Peyer's patch (tissue), 4 donors: Measurements from ENCODE around the gene HOXD9. TPM values are rescaled to one million over a fixed set of nuclear protein-coding genes. Genes with fewer than 3 reads are reported as not detected.
A peak's percentile ranks its signal among the peaks of the same experiment; 100 is the strongest.

Experiments
- DNase-seq, 3 donors: peaks; one replicate each; pipeline ENCODE4 v3.0.0-alpha.2; 2017 to 2019
- H3K27ac ChIP-seq, 4 donors: fragments of 200-600 bp; sonication (generic); one replicate each; pipeline ENCODE4 v1.5.1; 2016 to 2019
- H3K27me3 ChIP-seq, 2 donors: fragments of 200-600 bp; sonication (generic); one replicate each; pipeline ENCODE4 v1.5.1; 2019
- H3K36me3 ChIP-seq, 3 donors: fragments of 200-600 bp; sonication (generic); one replicate each; pipeline ENCODE4 v1.5.1; 2016 to 2019
- H3K4me1 ChIP-seq, 4 donors: fragments of 200-600 bp; sonication (generic); one replicate each; pipeline ENCODE4 v1.5.1; 2016 to 2019
- H3K4me3 ChIP-seq, 4 donors: fragments of 200-600 bp; sonication (generic); 1 replicate in 3 of 4; 2 replicates in 1 of 4; pipeline ENCODE4 v1.5.1; 2016 to 2019; ENCODE audit warnings: mild to moderate bottlenecking in 1 of 4
- H3K9me3 ChIP-seq, 4 donors: fragments of 200-600 bp; sonication (generic); one replicate each; pipeline ENCODE4 v1.5.1; 2016 to 2019; ENCODE audit warnings: mild to moderate bottlenecking in 1 of 4
- POLR2A ChIP-seq, 2 donors: fragments of 450-650 bp; IDR thresholded peaks; one replicate each; pipeline ENCODE4 v1.5.1; 2017; ENCODE audit warnings: antibody characterized with exemption in 2 of 2, mild to moderate bottlenecking in 2 of 2, moderate library complexity in 2 of 2
- total RNA-seq, 4 donors: library from RNA; depleted of rRNA; stranded (reverse); fragments of >200 nt; gene quantifications; one replicate each; pipeline ENCODE4 v1.1.0, GENCODE V29; 2016
- TF ChIP-seq, protein P1 (sequence below), 6 experiments: fragments of 450-650 bp in 4 of 6; fragments of 200-600 bp in 2 of 6; sonication (generic) in 1 of 6; IDR thresholded peaks; one replicate each; pipeline ENCODE4 v1.5.1; 2017 to 2019; ENCODE audit warnings: antibody characterized with exemption in 6 of 6, mild to moderate bottlenecking in 3 of 6, moderate library complexity in 1 of 6

Gene HOXD9
- total RNA-seq, 4 donors from 2014 or later: 0.70 TPM; not detected in 3

DNA sequence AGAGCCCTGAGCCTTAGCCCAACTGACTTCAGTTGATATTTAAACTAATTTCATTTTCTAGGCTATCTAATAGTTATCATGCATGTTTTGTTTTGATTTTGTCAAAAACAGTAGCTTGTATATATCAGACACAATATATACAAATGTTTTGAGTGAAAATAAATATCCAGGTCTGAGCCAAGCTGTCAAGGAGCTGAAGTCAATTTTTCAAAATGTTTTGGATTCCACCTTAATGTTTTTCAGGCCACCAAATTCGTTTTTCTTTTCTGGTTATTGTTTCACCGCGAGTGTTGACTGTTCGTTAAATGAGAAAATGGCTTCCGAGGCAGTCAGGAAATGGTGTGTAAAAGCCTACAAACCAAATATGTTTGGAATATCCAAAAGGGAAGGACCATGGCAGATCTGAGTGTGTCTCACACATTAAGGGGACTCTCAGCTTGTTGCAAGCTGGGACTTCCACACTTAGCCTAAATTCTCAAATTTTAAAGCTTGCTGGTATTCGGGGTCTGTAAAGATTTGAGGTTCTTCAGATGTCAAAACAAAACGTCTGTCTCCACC, 20.1 kb upstream of the HOXD9 start:
- no peak for DNase-seq
- Histone ChIP-seq H3K4me1 (peaks cover 0 to 29% (median 0%) of the 10 kb centered on the region in 4 donors), H3K27ac (no peak overlapping the region), H3K27me3 (peaks cover 0 to 90% of the 10 kb centered on the region in 2 donors), H3K4me3 (no peak overlapping the region), H3K36me3 (no peaks in the 10 kb centered on the region), H3K9me3 (peaks cover 0 to 5% (median 0%) of the 10 kb centered on the region in 4 donors)
- TF ChIP-seq, protein P1, sequence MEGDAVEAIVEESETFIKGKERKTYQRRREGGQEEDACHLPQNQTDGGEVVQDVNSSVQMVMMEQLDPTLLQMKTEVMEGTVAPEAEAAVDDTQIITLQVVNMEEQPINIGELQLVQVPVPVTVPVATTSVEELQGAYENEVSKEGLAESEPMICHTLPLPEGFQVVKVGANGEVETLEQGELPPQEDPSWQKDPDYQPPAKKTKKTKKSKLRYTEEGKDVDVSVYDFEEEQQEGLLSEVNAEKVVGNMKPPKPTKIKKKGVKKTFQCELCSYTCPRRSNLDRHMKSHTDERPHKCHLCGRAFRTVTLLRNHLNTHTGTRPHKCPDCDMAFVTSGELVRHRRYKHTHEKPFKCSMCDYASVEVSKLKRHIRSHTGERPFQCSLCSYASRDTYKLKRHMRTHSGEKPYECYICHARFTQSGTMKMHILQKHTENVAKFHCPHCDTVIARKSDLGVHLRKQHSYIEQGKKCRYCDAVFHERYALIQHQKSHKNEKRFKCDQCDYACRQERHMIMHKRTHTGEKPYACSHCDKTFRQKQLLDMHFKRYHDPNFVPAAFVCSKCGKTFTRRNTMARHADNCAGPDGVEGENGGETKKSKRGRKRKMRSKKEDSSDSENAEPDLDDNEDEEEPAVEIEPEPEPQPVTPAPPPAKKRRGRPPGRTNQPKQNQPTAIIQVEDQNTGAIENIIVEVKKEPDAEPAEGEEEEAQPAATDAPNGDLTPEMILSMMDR (IDR thresholded peaks at IDR 0.05): no peak
- TF ChIP-seq POLR2A (IDR thresholded peaks at IDR 0.05): no peak

DNA sequence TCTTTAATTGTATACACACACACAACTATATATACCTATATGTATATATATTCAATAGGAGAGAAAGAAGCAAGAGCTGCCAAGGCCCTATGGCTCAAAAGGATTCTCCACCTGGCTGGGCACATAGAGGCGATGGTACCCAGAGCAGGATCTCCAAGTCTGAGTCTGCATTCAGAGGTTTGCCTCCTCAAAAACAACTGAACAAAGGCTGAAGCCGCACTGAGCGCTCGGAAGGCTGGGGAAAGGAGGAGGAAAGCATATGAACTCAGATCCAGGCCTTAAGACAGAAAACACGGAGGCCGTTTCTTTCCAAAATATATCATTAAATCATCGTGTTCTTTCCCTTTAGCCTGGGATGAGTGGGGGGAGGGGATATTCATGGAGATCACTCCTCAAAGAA, 19.3 kb upstream of the HOXD9 start:
- Histone ChIP-seq H3K4me1 (peaks cover 0 to 28% (median 1%) of the 10 kb centered on the region in 4 donors), H3K27me3 (peaks cover 0 to 88% of the 10 kb centered on the region in 2 donors), H3K9me3 (peaks cover 0 to 5% (median 0%) of the 10 kb centered on the region in 4 donors), H3K27ac (no peak overlapping the region), H3K4me3 (no peak overlapping the region), H3K36me3 (no peaks in the 10 kb centered on the region)
- TF ChIP-seq, protein P1 (IDR thresholded peaks at IDR 0.05): no peak
- TF ChIP-seq POLR2A (IDR thresholded peaks at IDR 0.05): no peak
- no peak for DNase-seq

DNA sequence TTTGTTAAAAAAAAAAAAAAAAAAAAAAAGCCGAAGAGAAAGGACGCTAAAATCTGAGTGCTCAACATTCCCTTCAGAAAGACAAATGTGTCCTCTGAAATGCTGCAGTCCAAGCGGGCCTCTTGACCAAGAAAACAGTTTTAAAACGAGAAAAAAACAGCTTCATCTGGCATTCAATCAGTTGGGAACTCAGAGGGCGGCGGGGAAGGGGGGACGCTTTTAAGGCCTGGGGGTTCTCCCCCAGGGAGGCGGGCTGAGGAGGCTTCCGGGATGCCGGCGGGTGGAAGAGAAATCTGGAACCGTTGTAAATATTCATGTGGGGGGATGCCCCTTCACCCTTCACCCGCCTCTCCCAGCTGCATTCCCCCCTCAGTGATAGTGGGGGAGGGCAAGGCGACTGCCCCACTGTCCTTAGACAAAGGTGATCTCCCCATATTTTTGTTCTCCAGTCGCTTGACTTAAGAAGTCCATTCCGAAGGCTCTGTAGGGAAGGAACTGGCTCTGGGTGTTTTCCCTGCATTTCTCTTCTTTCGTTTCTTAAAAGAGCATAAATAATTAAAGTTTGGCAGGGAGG, 18.7 kb upstream of the HOXD9 start:
- H3K27ac ChIP-seq: no peak overlapping the region
- peaks cover 0 to 34% (median 1%) of the 10 kb centered on the region in 4 donors for H3K4me1 ChIP-seq
- H3K36me3 ChIP-seq: no peaks in the 10 kb centered on the region
- H3K4me3 ChIP-seq: no peak overlapping the region
- no peak for TF ChIP-seq POLR2A (IDR thresholded peaks at IDR 0.05)
- TF ChIP-seq, protein P1 (IDR thresholded peaks at IDR 0.05): no peak
- DNase-seq: peak in 1 of 3 donors; percentile 37
- H3K9me3 ChIP-seq: peaks cover 0 to 5% (median 0%) of the 10 kb centered on the region in 4 donors
- peaks cover 0 to 88% of the 10 kb centered on the region in 2 donors for H3K27me3 ChIP-seq

DNA sequence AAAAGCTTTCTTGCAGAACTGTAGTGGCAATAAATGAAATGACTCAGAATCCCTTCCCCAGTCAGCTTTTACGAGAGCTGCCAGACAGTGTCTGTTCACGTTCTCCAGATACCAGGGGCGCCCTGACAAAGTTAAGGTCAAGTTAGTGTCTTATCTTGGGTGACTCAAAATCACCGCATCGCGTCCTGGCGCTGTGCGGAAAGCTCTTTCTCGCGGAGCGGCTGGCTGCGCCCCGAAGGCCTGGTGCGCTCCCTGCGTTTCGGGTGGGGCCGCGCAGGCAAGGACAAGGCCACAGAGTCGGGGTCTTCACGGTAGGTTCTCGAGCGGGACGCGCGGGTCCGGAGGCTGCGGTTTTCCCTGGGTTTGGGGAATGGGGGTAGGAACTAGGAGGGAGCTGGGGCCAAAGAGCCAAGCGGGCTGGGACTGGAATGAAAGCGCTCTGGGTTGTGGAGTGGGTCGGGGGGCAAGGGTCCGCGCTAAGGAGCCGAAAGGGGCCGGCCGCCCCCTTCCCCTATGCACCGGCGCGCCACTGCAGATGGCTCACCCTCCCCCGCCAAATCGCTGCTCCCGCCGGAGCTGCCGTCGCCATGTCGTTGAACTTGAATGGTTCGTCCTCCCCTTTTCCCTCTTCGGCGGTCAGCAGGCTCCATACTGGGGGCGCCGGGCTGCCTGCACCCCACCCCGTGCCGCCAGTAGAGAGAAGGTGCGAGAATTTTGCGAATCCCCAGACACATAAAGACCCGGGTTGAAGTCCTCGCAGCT, 18.0 kb upstream of the HOXD9 start:
- peaks cover 0 to 88% of the 10 kb centered on the region in 2 donors for H3K27me3 ChIP-seq
- no peaks in the 10 kb centered on the region for H3K36me3 ChIP-seq
- TF ChIP-seq, protein P1 (IDR thresholded peaks at IDR 0.05): no peak
- TF ChIP-seq POLR2A (IDR thresholded peaks at IDR 0.05): no peak
- peak in 2 of 3 donors; percentile 45 to 48 for DNase-seq
- no peak overlapping the region for H3K27ac ChIP-seq
- peaks cover 0 to 5% (median 0%) of the 10 kb centered on the region in 4 donors for H3K9me3 ChIP-seq
- peaks cover 0 to 34% (median 1%) of the 10 kb centered on the region in 4 donors for H3K4me1 ChIP-seq
- no peak overlapping the region for H3K4me3 ChIP-seq

DNA sequence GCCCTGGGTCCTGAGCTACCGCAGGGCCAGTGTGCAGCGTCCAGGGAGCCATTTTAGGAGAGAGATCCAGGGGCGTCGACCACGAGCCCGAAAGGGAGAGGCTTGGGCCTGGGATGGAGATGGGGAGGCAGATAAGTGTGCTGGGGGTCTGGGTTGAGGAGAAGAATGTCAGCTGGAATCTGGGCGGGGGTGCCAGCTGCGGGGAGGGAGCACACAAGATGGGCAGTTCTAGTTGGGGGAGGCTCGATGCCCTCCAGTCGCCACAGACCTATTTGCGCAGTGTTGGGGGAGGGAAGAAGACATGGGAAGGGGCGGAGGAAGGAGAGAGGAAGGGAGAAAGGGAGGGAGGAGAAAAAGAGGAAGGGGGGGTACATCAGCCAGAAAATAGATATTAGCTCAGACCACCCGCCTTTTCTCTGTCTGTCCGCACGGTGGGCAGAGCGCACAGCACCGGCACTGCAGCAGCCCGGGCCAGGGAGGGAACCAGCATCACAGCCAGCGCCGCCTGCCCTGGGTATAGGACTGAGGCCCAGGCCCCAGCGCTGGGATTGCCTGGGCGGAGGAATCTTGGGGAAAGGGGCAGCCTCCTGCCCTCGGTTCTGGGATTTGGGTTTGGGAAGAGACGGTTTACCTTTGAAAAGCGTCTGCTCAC, 17.3 kb upstream of the HOXD9 start:
- no peaks in the 10 kb centered on the region for H3K36me3 ChIP-seq
- peaks cover 0 to 34% (median 1%) of the 10 kb centered on the region in 4 donors for H3K4me1 ChIP-seq
- H3K9me3 ChIP-seq: peaks cover 0 to 5% (median 0%) of the 10 kb centered on the region in 4 donors
- H3K4me3 ChIP-seq: no peak overlapping the region
- H3K27ac ChIP-seq: no peak overlapping the region
- DNase-seq: no peak
- H3K27me3 ChIP-seq: peaks cover 0 to 88% of the 10 kb centered on the region in 2 donors
- TF ChIP-seq, protein P1 (IDR thresholded peaks at IDR 0.05): no peak
- no peak for TF ChIP-seq POLR2A (IDR thresholded peaks at IDR 0.05)
